GM21381 (cell line): ENCODE data around the gene MID1IP1.

Experiments
- ATAC-seq: cut with Tn5 transposase; IDR thresholded peaks from one replicate; pipeline ENCODE4 v1.9.1; 2021; ENCODE audit warnings: mild to moderate bottlenecking, moderate library complexity; ENCODE audit not compliant: unreplicated experiment

Gene MID1IP1

GRCh38 chrX:38811515-38812243, 10.4 kb downstream of the MID1IP1 start:
- ATAC-seq = no peak

DNA sequence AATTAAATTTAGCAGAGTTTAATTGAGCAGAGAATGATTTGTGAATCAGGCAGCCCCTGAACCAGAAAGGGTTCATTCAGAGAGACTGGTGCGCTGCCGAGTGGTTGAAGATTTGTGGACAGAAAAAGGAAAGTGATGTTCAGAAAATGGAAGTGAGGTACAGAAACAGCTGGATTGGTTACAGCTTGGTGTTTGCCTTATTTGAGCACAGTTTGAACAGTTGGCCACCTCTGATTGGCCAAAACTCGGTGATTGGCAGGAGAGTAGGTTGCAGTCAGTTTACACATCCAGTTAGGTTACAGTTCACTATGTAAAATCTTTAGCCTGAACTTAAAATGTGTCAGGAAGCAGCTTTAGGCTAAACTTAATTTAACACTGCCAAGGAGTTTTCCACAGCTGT, 14.9 kb downstream of the MID1IP1 start:
- no peak for ATAC-seq

GRCh38 chrX:38817004-38817703, 15.9 kb downstream of the MID1IP1 start:
- ATAC-seq = no peak

DNA sequence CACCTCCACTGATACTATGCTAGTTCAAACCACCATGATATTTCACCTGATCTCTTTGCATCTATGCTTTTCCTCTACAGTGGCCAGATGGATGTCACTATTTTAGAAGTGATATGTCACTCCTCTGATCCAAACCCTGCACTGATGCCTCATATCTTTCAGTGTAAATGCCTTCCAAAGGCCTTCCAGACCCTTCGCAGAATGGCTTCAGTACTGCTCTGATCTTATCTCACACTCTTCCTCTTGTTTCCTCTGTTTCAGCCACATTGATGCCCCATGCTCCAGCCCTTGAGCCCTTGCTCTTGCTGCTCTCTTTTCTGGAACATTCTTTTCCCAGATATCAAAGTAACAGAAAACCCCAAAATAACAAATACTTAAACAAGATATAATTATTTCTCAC, 17.9 kb downstream of the MID1IP1 start:
- no peak for ATAC-seq

GRCh38 chrX:38819709-38820108, 18.4 kb downstream of the MID1IP1 start:
- ATAC-seq = no peak

DNA sequence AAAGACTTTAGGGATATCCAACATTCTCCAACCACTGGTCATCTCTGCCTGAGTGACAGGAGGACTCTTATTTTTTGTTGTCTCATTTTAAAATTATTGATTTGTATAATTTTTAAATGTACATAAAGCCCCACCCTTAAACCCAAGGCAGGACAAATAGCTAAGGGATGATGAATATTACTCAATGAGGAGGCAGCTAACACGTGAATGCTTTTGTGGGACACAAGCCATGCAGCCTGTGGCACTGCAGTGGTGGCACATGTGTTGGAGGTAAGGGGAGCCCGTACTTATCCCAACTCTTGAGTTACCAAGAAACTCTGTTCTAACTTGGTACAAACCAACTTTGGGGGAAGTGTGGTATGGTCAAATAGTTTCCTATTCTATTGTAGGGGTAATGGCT, 19.5 kb downstream of the MID1IP1 start:
- ATAC-seq = no peak

DNA sequence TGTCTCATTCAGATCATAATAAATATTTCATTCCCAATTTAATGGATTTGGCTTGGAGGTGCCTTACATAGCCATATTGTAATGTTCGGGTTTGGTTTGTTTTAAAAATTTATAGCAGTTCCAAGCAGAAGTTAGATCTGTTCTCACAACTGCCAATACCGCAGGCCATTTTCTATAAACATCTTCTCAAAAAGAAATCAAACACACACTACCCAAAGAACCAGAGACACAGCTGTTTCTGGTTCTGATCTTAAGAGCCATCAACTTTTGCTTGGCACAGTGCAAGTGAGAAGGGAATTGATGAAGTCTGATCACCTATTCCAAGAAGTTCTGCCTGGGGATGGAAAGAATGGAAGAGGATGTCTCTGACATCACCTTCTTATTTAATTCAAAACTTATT, 22.9 kb downstream of the MID1IP1 start:
- no peak for ATAC-seq

DNA sequence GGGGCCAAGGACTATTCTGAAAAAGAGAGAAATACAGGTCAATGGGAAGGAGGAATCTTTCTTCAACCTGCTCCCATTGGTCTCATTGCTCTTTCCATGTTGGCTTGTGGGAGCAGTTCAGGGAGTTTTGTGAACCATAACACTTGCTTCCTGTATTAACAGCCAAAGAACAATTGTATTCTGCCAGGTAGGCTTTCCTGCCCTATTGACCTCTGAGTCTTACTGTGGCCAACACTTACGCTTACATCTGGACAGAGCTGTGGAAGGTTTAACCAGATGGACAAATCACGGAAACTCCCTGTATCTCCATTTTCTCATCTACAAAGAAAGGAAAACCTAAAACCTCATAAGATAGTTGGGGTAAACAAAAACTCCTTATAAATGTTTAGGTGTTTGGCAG, 30.7 kb downstream of the MID1IP1 start:
- ATAC-seq = no peak

DNA sequence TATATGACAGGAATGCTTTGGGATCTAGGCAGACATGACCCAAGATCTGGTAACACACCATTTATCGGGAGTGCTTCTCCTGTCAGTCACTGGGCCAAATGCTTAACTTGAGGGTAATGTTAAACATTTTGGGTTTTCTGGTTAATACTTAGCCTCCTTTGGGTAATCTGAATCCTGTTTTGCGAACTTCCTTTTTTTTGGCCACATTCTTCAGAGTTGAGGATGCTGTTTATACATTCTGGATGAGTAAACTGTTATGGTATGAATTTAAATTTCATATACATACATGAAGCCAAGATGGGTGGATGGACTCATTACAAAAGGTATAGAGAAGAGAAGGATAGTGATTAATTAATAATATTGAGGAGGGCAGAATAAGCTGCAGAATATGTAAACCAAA, 36.1 kb downstream of the MID1IP1 start:
- no peak for ATAC-seq

DNA sequence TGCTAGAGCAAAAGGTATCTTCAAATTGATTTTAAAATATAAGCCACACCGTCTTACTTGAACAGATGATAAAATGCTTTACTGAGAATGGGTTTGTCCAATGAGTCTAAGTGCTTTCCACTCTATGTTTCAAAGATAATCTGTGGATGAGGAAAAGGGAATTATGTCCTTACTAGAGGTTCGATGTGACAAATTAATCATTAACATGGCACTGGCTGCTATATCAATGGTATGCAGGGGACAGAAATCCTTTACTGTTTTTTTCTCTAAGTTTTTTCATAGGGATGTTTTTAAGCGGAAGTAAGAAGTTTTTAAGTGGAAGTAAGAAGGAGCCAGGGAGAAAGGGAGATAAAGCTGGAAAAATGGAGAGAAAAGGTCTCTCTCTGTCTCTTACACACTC, 38.0 kb downstream of the MID1IP1 start:
- ATAC-seq = no peak

DNA sequence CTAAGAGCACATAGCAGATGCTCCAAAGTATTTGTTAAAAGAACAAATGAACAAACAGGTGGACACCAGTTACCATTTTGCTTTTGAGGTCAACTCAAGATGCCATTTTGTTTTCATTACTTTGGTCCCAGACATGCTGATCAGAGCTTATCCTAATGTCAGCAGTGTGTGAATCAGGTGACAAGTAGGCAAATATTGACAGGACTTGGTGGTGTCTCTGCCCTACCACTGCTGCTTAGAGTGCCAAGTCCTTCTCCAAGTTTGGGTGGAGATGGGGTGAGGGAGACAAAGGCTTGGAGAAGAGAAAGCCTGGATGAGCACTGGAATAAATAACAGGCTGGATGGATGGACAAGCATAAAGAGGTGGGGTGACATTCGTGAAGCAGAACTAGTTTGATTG, 38.7 kb downstream of the MID1IP1 start:
- no peak for ATAC-seq

GRCh38 chrX:38841750-38842149, 40.5 kb downstream of the MID1IP1 start:
- no peak for ATAC-seq

DNA sequence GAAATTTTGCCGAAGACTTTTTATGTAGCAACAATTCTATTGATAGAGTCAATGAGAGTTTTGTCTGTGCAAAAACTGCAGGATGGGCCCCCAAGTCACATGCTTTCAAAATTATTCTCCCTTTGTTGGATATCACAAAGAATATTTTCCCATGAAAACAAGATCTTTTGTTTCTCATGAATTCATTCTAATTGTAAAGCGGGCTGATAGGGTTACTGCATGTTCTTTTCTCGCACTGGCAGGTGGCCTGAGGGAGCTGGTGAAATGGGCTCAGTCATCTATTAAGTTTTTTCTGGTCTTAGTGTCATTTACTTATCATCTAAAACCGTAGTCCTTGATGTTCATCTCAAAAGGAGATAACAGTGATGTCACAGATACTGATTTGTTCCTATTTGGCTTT, 44.2 kb downstream of the MID1IP1 start:
- no peak for ATAC-seq

- ATAC-seq = no peak
Measured at GRCh38 chrX:38847206-38847902, 46.1 kb downstream of the MID1IP1 start.

GRCh38 chrX:38847903-38848230, 46.6 kb downstream of the MID1IP1 start:
- no peak for ATAC-seq

- no peak for ATAC-seq
Measured at GRCh38 chrX:38848671-38849455, 47.6 kb downstream of the MID1IP1 start.

GRCh38 chrX:38850807-38851544, 49.7 kb downstream of the MID1IP1 start:
- no peak for ATAC-seq

DNA sequence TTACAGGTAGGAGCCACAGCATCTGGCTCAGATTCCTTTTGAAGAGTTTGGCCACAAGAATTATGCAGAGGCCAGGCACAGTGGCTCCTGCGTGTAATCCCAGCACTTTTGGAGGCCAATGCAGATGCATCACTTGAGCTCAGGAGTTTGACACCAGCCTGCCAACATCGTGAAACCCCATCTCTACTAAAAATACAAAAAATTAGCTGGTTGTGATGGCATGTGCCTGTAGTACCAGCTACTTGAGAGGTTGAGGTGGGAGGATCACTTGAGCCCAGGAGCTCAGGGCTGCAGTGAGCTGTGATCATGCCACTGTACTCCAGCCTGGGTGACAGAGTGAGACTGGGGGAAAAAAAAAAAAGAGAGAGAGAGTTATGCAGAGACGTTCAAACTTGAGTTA, 53.0 kb downstream of the MID1IP1 start:
- no peak for ATAC-seq
